ENCODE measurements around the gene NME1. TPM values are rescaled to one million over a fixed set of nuclear protein-coding genes. Genes with fewer than 3 reads are reported as not detected.

Gene NME1
- total and polyA plus RNA-seq, 12 donors: 12.9 to 169 (median 24.6) TPM

DNA sequence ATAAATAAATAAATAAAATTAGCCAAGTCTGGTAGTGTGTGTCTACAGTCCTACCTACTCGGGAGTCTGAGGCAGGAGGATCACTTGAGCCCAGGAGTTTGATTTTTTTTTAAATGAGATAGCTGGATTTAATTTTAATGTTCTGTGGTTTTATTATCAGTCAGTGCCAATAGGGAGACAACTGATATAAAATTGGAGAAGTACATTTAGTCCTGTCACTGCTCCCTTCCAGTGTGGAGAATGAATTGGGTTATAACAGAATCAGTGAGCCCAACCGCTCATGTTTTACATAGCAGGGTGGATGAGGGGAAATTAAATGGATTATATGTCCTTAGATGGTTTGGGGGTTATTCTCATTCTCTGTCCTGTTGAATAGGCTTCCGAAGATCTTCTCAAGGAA, 6.2 kb downstream of the NME1 start:
- TF ChIP-seq, protein P1, sequence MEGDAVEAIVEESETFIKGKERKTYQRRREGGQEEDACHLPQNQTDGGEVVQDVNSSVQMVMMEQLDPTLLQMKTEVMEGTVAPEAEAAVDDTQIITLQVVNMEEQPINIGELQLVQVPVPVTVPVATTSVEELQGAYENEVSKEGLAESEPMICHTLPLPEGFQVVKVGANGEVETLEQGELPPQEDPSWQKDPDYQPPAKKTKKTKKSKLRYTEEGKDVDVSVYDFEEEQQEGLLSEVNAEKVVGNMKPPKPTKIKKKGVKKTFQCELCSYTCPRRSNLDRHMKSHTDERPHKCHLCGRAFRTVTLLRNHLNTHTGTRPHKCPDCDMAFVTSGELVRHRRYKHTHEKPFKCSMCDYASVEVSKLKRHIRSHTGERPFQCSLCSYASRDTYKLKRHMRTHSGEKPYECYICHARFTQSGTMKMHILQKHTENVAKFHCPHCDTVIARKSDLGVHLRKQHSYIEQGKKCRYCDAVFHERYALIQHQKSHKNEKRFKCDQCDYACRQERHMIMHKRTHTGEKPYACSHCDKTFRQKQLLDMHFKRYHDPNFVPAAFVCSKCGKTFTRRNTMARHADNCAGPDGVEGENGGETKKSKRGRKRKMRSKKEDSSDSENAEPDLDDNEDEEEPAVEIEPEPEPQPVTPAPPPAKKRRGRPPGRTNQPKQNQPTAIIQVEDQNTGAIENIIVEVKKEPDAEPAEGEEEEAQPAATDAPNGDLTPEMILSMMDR (IDR thresholded peaks at IDR 0.05): no peak
- intact Hi-C loops (cut with DNase I): loop anchor here in 1 of 10 donors (10.0 kb wide), 1 partner anchor 315 kb away; no protein-coding TSS in a partner anchor
- no peaks in the 10 kb centered on the region for H3K27me3 ChIP-seq
- ATAC-seq (no peak), DNase-seq (no peak)
- WGBS, 2 donors: 95 to 98% methylated on average over 3 of the region's 3 CpGs
- peaks cover 0 to 75% (median 8%) of the 10 kb centered on the region in 9 donors for H3K36me3 ChIP-seq
- peaks cover 0 to 6% (median 3%) of the 10 kb centered on the region in 9 donors for H3K4me1 ChIP-seq
- no peak overlapping the region for H3K4me3 ChIP-seq
- no peak overlapping the region for H3K27ac ChIP-seq
- H3K9me3 ChIP-seq: no peaks in the 10 kb centered on the region

DNA sequence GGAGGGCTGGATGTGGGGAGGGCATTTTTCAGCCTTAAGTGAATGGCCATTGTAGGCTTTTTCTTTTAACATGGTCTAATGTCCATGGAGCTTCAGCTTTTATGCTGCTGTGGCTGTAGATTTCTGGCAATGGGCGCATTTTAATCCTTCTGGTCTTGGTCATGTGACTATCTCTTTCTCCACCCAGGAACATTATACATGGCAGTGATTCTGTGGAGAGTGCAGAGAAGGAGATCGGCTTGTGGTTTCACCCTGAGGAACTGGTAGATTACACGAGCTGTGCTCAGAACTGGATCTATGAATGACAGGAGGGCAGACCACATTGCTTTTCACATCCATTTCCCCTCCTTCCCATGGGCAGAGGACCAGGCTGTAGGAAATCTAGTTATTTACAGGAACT, 8.2 kb downstream of the NME1 start:
- no peak for ATAC-seq

DNA sequence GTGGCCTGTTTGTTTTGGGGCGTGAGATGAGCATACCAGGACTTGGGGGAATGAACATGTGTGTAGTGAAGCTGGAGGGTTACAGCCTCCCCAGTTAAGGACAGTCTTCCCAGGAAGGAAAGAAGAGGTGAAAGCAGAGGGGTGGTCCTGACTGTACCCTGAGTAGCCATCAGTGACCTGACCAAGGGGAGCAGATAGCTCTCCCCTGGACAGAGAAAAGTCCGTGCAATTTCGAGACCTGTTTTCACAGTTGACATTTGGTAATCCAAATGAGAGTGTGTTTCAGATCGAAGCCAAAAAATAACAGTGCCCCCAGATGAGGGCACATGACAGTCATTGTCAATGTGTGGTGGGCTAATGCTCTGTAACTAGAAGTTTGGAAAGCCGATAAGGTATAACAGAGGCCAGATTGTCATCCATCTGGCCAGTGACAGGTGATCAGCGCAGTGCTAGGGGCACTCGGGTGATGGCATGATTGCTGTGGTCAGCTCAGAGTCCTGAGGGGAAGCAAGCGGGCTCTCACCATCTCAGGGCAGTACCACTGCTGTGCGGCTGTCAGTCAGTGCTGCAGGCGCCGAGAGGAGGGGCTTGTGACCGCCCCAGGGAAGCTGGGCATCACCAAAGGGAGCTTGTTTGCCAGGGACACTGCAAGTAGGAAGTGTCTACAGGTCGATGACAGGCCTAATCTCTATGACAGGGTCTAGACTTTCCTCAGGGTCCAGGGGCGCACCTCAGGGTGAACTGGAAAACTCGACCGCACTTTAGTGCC, 11.7 kb downstream of the NME1 start:
- Histone ChIP-seq H3K4me1 (peaks cover 0 to 20% (median 14%) of the 10 kb centered on the region in 9 donors), H3K27me3 (no peaks in the 10 kb centered on the region), H3K9me3 (no peaks in the 10 kb centered on the region), H3K27ac (peak overlapping the region; percentile 76 to 98 (median 93)), H3K36me3 (peaks cover 0 to 59% (median 15%) of the 10 kb centered on the region in 9 donors), H3K4me3 (peak overlapping the region in 9 of 10 donors; percentile 65 to 97 (median 91))
- intact Hi-C loops (cut with DNase I): loop anchor here in 2 of 10 donors (5.0 kb wide), 2 partner anchors 97 to 163 kb away; partner anchors contain the start of genes MBTD1 (in 1 of the 2) and UTP18 (in 1 of the 2)
- TF ChIP-seq, protein P1 (IDR thresholded peaks at IDR 0.05): no peak
- WGBS, 2 donors: 59 to 65% methylated on average over 16 of the region's 16 CpGs
- DNase-seq (no peak), ATAC-seq (peak in 4 of 8 donors; percentile 1 to 25 (median 5))

More for the DNA sequence above, 8.2 kb downstream of the NME1 start:
- H3K4me3 ChIP-seq: no peak overlapping the region
- H3K27me3 ChIP-seq: no peaks in the 10 kb centered on the region
- H3K9me3 ChIP-seq: no peaks in the 10 kb centered on the region
- intact Hi-C loops (cut with DNase I): no loop called here
- no peak for DNase-seq
- H3K36me3 ChIP-seq: peaks cover 0 to 66% (median 8%) of the 10 kb centered on the region in 9 donors
- TF ChIP-seq, protein P1 (IDR thresholded peaks at IDR 0.05): no peak
- no peak overlapping the region for H3K27ac ChIP-seq
- WGBS, 2 donors: 60 to 88% methylated on average over 3 of the region's 3 CpGs
- peaks cover 0 to 10% (median 7%) of the 10 kb centered on the region in 9 donors for H3K4me1 ChIP-seq

DNA sequence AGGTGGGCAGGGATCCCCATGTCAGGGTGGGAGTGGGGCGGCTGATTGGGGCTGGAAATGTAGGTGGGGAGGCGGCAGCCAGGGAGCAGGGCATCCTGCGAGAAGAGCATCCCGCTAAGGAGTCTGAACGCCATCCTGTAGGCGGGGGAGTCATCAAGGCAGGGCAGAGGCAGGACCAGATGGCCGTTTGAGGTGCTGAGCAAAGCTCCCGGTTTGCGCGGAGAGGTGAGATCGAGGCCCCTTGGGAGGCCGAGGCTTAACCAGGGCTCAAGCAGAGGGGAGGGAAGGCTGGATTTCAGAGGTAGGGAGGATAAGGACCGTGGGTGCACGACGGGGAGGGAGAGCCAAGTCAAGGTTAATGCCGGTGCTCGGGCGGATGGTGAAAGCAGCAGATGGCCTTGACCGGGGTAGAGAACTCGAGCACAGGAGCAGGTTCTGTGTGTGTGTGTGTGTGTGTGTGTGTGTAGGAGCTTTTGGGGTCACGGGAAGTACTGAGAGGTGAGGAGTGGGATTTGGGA, 12.4 kb downstream of the NME1 start:
- Histone ChIP-seq H3K27me3 (no peaks in the 10 kb centered on the region), H3K36me3 (peaks cover 0 to 60% (median 21%) of the 10 kb centered on the region in 9 donors), H3K9me3 (no peaks in the 10 kb centered on the region), H3K4me3 (peak overlapping the region; percentile 65 to 97 (median 90)), H3K4me1 (peaks cover 0 to 20% (median 14%) of the 10 kb centered on the region in 9 donors), H3K27ac (peak overlapping the region; percentile 76 to 98 (median 93))
- WGBS, 2 donors: 9 to 10% methylated on average over 21 of the region's 21 CpGs
- DNase-seq (peak; percentile 18 to 33), ATAC-seq (peak in 5 of 8 donors; percentile 1 to 27 (median 12))
- intact Hi-C loops (cut with DNase I): loop anchor here in 2 of 10 donors (1.0 to 5.0 kb wide), 3 partner anchors 44 to 163 kb away; partner anchors contain the start of genes MBTD1 (in 1 of the 2) and UTP18 (in 1 of the 2)
- TF ChIP-seq, protein P1 (IDR thresholded peaks at IDR 0.05): no peak
